Cardiac fibroblast (primary cell): Measurements from ENCODE around the gene CACNA1H.
"Not testable (repeated sequence)": the region's sequence is repeated elsewhere in the genome, so short reads cannot be mapped to it uniquely, and the experiment has no call there.

ENCODE experiments used
- DNase-seq, 2 donors: peaks; one replicate each; pipeline versions ENCODE4 v3.0.0 to v3.0.0-alpha.2; 2010; ENCODE audit warnings: low read depth in 2 of 2
- H3K4me3 ChIP-seq, 2 donors: replicated peaks in 1 of 2; 1 replicate in 1 of 2; 2 replicates in 1 of 2; pipeline ENCODE4 v1.5.1; 2011; ENCODE audit warnings: low read depth in 2 of 2, low read length in 2 of 2, mild to moderate bottlenecking in 2 of 2, moderate library complexity in 1 of 2
- TF ChIP-seq, protein P1 (sequence below): IDR thresholded peaks from one replicate; pipeline ENCODE4 v1.5.1; 2011; ENCODE audit warnings: low read depth, mild to moderate bottlenecking, low read length, inconsistent platforms

The CACNA1H gene

DNA sequence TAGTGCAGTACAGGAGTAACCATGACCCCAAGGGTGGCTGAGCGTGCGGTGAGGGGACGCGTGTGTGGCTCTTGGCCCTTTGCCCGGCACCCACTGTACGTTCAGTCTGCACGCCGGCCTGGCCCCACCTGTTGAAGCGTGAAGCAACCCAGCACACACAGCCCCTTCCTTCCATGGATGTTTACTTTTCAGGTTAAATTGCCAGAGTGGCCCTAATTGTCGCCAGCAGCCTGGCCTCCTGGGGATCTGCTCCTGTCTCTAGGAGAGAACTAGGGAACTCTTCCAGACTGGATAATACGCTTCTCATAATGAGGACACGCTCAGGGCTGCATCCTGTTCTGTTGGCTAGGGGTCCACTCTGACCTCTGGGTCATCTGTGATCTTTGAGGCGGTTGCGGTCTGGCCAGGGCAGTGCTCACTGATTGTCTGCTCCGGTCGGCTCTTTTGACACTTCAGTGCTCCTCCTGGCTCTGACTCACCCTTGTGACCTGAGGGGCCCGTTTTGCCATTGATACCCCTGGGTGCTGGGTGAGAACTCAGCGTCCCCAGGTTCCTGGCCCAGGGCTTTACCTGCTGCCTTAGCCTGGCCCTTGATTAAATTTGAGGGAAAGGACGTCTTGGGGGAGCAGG is 44.4 kb downstream of the CACNA1H start:
- TF ChIP-seq, protein P1, sequence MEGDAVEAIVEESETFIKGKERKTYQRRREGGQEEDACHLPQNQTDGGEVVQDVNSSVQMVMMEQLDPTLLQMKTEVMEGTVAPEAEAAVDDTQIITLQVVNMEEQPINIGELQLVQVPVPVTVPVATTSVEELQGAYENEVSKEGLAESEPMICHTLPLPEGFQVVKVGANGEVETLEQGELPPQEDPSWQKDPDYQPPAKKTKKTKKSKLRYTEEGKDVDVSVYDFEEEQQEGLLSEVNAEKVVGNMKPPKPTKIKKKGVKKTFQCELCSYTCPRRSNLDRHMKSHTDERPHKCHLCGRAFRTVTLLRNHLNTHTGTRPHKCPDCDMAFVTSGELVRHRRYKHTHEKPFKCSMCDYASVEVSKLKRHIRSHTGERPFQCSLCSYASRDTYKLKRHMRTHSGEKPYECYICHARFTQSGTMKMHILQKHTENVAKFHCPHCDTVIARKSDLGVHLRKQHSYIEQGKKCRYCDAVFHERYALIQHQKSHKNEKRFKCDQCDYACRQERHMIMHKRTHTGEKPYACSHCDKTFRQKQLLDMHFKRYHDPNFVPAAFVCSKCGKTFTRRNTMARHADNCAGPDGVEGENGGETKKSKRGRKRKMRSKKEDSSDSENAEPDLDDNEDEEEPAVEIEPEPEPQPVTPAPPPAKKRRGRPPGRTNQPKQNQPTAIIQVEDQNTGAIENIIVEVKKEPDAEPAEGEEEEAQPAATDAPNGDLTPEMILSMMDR, result no peak
- H3K4me3 ChIP-seq, result no peak overlapping the region
- DNase-seq, result no peak

DNA sequence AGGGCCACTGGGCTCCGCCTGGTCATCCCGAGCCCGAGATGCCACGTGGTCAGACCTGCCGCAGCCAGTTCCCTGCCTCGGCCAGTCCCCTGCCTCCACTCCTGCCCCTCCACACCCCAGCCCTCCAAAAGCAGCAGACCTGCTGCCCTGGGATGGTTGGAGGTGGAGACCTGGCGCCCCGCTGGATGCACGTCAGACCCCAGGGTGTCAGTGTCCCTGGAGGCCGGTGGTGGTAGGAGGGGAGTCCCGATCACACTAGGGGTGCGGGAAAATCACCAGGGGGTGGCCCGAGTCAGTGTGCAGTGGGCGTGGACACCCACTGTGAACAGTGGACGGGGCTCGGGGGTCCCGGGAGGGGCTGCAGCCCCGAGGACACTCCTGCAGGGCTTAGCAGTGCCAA is 45.3 kb downstream of the CACNA1H start:
- no peak overlapping the region for H3K4me3 ChIP-seq
- TF ChIP-seq, protein P1, result no peak
- DNase-seq, result no peak

DNA sequence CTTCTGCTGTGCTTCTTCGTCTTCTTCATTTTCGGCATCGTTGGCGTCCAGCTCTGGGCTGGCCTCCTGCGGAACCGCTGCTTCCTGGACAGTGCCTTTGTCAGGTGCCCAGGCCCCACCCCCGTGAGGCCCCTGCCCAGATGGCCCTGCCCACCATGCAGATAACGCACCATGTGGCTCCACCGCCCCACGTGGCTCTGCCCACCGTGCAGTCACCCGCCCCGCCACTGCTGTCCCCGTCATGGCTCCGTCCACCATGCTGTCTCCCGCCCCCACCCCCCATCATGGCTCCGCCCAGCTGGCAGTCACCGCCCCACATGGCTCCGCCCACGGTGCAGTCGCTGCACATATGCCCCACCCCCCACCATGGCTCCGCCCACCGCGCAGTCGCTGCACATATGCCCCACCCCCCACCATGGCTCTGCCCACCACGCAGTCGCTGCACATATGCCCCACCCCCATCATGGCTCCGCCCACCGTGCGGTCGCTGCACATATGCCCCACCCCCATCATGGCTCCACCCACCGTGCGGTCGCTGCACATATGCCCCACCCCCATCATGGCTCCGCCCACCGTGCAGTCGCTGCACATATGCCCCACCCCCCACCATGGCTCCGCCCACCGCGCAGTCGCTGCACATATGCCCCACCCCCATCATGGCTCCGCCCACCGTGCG is 45.9 kb downstream of the CACNA1H start:
- not testable (repeated sequence) for H3K4me3 ChIP-seq, DNase-seq

DNA sequence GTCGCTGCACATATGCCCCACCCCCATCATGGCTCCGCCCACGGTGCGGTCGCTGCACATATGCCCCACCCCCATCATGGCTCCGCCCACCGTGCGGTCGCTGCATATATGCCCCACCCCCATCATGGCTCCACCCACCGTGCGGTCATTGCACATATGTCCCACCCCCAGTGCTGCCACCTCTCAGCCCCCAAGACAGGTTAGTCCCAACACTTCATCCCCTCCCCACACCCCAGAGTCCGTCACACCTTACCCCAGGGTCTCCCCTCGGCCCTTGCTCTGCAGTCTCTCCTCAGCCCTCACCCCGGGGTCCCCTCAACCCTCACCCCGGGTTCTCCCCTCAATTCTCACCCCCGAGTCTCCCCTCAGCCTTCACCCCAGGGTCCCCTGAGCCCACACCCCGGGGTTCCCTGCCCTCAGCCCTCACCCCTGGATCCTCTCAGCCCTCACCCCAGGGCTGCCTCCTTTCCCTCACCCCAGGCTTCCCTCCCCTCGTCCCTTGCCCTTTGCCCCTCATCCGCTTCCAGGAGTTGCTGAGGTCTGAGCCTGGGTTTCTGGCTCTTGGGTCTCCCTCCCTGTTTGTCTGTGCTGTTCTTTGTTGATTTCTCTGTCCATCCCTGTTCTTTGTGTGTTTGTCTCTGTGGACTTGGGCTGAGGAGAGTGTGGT is 46.6 kb downstream of the CACNA1H start:
- TF ChIP-seq, protein P1, result no peak
- no peak for DNase-seq
- no peak overlapping the region for H3K4me3 ChIP-seq

DNA sequence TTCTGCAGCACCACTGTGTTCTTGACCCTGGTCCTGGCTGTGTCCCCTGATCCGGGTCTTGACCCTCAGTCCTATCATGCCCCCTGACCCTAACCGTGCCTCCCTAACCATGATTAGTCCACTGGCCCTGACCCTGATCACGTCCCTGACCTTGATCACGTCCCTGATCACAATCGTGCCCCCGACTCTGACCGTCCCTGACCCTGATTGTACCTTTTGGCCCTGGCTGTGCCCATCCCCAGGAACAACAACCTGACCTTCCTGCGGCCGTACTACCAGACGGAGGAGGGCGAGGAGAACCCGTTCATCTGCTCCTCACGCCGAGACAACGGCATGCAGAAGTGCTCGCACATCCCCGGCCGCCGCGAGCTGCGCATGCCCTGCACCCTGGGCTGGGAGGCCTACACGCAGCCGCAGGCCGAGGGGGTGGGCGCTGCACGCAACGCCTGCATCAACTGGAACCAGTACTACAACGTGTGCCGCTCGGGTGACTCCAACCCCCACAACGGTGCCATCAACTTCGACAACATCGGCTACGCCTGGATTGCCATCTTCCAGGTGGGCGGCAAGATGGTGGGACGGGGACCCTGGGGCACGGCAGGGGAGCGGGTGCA is 47.2 kb downstream of the CACNA1H start:
- H3K4me3 ChIP-seq, result no peak overlapping the region

DNA sequence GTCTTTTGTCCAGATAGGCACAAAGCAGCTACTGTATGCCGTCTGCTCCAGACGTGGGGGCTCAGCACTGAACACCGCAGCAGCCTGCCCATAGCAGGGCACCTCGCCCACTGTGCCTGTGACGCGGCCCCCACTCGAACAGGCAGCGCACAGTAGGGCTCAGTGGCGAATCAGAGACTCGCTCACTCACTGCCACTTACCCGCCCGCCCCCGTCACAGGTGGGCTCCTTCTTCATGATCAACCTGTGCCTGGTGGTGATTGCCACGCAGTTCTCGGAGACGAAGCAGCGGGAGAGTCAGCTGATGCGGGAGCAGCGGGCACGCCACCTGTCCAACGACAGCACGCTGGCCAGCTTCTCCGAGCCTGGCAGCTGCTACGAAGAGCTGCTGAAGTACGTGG is 48.5 kb downstream of the CACNA1H start:
- DNase-seq, result no peak
- H3K4me3 ChIP-seq, result no peak overlapping the region
- TF ChIP-seq, protein P1, result no peak

More for the DNA sequence above, 47.2 kb downstream of the CACNA1H start:
- TF ChIP-seq, protein P1, result no peak
- no peak for DNase-seq

DNA sequence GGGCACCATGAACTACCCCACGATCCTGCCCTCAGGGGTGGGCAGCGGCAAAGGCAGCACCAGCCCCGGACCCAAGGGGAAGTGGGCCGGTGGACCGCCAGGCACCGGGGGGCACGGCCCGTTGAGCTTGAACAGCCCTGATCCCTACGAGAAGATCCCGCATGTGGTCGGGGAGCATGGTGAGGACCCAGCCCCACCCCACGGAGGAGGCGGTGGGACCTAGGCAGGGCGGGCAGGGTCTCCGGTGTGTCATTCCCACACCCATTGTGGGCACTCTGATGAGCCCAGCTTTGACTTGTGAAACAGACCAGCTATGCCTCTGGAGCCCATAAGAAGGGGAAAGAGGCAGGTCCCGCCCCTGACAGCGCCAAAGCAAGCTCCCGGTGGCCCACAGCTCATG is 49.4 kb downstream of the CACNA1H start:
- TF ChIP-seq, protein P1, result no peak
- no peak overlapping the region for H3K4me3 ChIP-seq
- no peak for DNase-seq
